Calu3 (cell line): Measurements from ENCODE around the gene BCKDHA. TPM values are rescaled to one million over a fixed set of nuclear protein-coding genes. Genes with fewer than 3 reads are reported as not detected.

Source experiments
- BruUV-seq: library from RNA; stranded (reverse); fragments of 400-500 nt; replicated peaks from 2 replicates; lab custom pipeline; 2021; lab: Mats Ljungman, UMichigan
- CTCF ChIA-PET: fragments of 300-600 bp; sonication (Branson Sonifier 250); formaldehyde crosslinking; loops from one replicate; lab custom pipeline; 2022; ENCODE audit warnings: antibody characterized with exemption; lab: Charles Lee
- DNase-seq: peaks from one replicate; pipeline ENCODE4 v3.0.0; 2022
- H3K27ac Mint-ChIP-seq: one replicate; pipeline ENCODE4 v1.8.0; 2022; ENCODE audit warnings: mixed read lengths; ENCODE audit not compliant: unreplicated experiment
- H3K27me3 Mint-ChIP-seq: one replicate; pipeline ENCODE4 v1.8.0; 2022; ENCODE audit warnings: mixed read lengths; ENCODE audit not compliant: unreplicated experiment
- H3K36me3 Mint-ChIP-seq: one replicate; pipeline ENCODE4 v1.8.0; 2022; ENCODE audit warnings: mild to moderate bottlenecking, moderate library complexity, mixed read lengths; ENCODE audit not compliant: insufficient read depth, unreplicated experiment
- H3K4me1 Mint-ChIP-seq: one replicate; pipeline ENCODE4 v1.8.0; 2022; ENCODE audit warnings: mild to moderate bottlenecking, low read depth, mixed read lengths; ENCODE audit not compliant: unreplicated experiment
- H3K4me3 Mint-ChIP-seq: one replicate; pipeline ENCODE4 v1.8.0; 2022; ENCODE audit warnings: mild to moderate bottlenecking, low read depth, moderate library complexity, mixed read lengths; ENCODE audit not compliant: unreplicated experiment
- H3K9me3 Mint-ChIP-seq: one replicate; pipeline ENCODE4 v1.8.0; 2022; ENCODE audit warnings: low read depth, mixed read lengths; ENCODE audit not compliant: unreplicated experiment
- intact Hi-C: fragments of 100-400 bp; cut with micrococcal nuclease; formaldehyde crosslinking; loops from one replicate; pipeline ENCODE4 v1.10.0; 2022; ENCODE audit not compliant: unreplicated experiment
- total RNA-seq: library from RNA; stranded (reverse); gene quantifications from 2 replicates; pipeline ENCODE4 v1.2.3, GENCODE V29; 2022
- TF ChIP-seq, protein P1 (sequence below): fragments of 200-600 bp; IDR thresholded peaks from one replicate; pipeline ENCODE4 v1.8.0; 2022; ENCODE audit warnings: antibody characterized with exemption; ENCODE audit not compliant: unreplicated experiment

The BCKDHA gene
- total RNA-seq, 1 experiment from 2014 or later: 19.8 TPM

DNA sequence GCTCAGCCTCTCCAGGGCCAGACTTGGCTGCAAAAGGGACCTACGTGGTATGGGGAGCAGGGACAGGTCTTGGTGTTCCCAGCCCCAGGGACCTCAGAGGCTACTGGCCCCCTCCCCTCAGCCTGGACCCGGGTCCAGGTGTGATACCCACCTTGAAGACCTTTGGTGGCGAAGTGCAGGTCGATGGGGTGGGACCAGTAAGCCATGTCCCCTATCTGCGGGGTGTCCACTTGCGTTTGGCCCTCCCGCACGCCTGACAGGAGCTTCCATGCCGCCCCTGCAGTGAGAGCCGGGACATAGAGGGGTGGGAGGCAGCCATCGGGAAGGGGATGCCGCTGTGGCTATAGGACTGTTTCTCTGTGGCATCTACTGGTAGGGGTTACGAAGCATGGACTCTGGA, 39.9 kb upstream of the BCKDHA start:
- Mint-ChIP-seq H3K4me3 (no peak overlapping the region), H3K27ac (no peak overlapping the region), H3K4me1 (peaks cover 3% of the 10 kb centered on the region), H3K36me3 (peaks cover 21% of the 10 kb centered on the region), H3K9me3 (no peaks in the 10 kb centered on the region), H3K27me3 (no peaks in the 10 kb centered on the region)
- intact Hi-C loops: loop anchor here (10.0 kb wide), 1 partner anchor 77 kb away; the partner anchor contains the start of gene DMAC2
- no peak for DNase-seq
- no TSS peak for BruUV-seq
- TF ChIP-seq, protein P1, sequence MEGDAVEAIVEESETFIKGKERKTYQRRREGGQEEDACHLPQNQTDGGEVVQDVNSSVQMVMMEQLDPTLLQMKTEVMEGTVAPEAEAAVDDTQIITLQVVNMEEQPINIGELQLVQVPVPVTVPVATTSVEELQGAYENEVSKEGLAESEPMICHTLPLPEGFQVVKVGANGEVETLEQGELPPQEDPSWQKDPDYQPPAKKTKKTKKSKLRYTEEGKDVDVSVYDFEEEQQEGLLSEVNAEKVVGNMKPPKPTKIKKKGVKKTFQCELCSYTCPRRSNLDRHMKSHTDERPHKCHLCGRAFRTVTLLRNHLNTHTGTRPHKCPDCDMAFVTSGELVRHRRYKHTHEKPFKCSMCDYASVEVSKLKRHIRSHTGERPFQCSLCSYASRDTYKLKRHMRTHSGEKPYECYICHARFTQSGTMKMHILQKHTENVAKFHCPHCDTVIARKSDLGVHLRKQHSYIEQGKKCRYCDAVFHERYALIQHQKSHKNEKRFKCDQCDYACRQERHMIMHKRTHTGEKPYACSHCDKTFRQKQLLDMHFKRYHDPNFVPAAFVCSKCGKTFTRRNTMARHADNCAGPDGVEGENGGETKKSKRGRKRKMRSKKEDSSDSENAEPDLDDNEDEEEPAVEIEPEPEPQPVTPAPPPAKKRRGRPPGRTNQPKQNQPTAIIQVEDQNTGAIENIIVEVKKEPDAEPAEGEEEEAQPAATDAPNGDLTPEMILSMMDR: no peak
- CTCF ChIA-PET: interaction anchor here (0.5 kb wide), 1 partner anchor 154 kb away, joined by 7 read pairs; no protein-coding TSS in a partner anchor

DNA sequence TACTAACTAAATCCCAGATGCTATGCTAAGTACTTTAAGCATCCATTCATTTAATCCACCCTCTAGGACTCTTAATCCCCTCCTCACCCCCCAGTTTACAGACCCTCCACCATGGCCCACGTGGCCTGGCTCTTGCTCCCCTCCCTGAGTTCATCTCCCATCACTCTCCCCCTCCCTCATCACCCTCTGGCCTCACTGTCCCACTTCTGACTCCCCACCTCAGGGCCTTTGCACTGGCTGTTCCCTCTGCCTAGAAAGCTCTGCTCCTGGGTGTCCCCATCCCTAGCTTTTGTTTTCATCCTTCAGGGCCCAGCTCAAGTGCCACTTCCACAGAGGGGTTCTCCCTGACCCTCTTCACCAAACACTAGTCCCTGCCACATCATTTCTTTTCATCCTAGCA, 37.9 kb upstream of the BCKDHA start:
- TF ChIP-seq, protein P1: no peak
- BruUV-seq: no TSS peak
- H3K9me3 Mint-ChIP-seq: no peaks in the 10 kb centered on the region
- H3K4me3 Mint-ChIP-seq: no peak overlapping the region
- CTCF ChIA-PET: no interaction called here
- no peaks in the 10 kb centered on the region for H3K27me3 Mint-ChIP-seq
- DNase-seq: no peak
- intact Hi-C loops: loop anchor here (10.0 kb wide), 1 partner anchor 75 kb away; the partner anchor contains the start of gene DMAC2
- H3K4me1 Mint-ChIP-seq: peaks cover 10% of the 10 kb centered on the region
- H3K36me3 Mint-ChIP-seq: peaks cover 28% of the 10 kb centered on the region
- H3K27ac Mint-ChIP-seq: no peak overlapping the region

DNA sequence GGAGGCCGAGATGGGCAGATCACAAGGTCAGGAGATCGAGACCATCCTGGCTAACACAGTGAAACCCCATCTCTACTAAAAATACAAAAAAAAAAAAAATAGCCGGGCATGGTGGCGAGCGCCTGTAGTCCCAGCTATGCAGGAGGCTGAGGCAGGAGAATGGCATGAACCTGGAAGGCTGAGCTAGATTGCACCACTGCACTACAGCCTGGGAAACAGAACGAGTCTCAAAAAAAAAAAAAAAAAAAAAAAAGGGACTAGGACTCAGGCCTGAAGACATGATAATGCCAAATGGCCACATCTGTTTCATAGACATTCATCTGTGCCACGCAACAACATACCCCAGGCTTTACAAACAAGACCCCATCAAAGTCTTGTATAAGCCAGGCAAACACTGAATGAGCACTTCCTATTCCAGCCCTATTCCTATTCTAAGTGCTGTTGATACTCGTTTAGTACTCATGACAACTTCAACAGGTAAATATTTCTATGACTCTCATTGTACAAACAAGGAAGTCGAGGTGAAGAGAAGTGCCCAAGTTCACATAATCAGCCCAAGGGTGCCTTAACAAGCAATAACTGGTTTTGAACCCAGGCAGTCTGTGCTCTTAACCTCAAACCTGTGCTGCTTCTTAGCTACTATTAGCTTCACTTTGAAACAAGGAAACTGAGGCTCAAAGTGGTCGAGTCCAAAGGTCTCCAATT, 35.3 kb upstream of the BCKDHA start:
- Mint-ChIP-seq H3K4me3 (peak overlapping the region; percentile 95), H3K4me1 (peaks cover 24% of the 10 kb centered on the region), H3K27me3 (no peaks in the 10 kb centered on the region), H3K36me3 (peaks cover 24% of the 10 kb centered on the region), H3K27ac (peak overlapping the region; percentile 98), H3K9me3 (no peaks in the 10 kb centered on the region)
- no TSS peak for BruUV-seq
- DNase-seq: peak; percentile 28
- TF ChIP-seq, protein P1: no peak
- intact Hi-C loops: no loop called here
- CTCF ChIA-PET: interaction anchor here (1.4 kb wide), 1 partner anchor 10 kb away, joined by 5 read pairs; no protein-coding TSS in a partner anchor

DNA sequence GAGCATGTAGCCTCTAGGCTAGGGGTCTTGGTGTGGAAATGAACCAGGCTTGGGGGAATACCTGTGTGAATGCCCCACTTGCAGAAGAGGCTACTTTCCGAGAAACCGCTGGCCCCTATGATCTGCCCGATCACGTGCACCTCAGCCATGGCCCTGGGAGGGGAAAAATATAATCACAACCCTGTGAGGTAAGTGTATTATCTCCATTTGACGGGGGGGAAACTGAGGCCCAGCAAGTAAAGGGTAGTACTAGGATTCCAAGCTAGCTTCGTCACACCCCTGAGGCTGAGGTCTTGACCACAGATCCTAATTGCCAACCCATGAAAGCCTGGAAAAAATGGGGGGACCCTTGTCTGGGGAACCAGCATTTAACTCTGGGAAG, 34.3 kb upstream of the BCKDHA start:
- Mint-ChIP-seq H3K4me3 (peak overlapping the region; percentile 95), H3K27ac (peak overlapping the region; percentile 98), H3K27me3 (no peaks in the 10 kb centered on the region), H3K9me3 (no peaks in the 10 kb centered on the region), H3K36me3 (peaks cover 31% of the 10 kb centered on the region), H3K4me1 (peaks cover 34% of the 10 kb centered on the region)
- DNase-seq: no peak
- TF ChIP-seq, protein P1: no peak
- no TSS peak for BruUV-seq
- intact Hi-C loops: no loop called here
- CTCF ChIA-PET: interaction anchor here (0.5 to 1.6 kb wide), 7 partner anchors 11 to 709 kb away, joined by 3 to 23 read pairs (median 4); partner anchors contain the start of genes DMAC2, HNRNPUL1 and TGFB1
